HepG2 (cell line): ENCODE measurements around the gene EXOC6B. TPM values are rescaled to one million over a fixed set of nuclear protein-coding genes. Genes with fewer than 3 reads are reported as not detected.

Source experiments
- ATAC-seq: fragments of 200-7000 bp; cut with Tn5 transposase; 3 replicates; pipeline ENCODE4 v1.9.1; 2020; ENCODE audit warnings: mild to moderate bottlenecking, moderate library complexity
- BruUV-seq: library from RNA; stranded (reverse); fragments of 400-500 nt; replicated peaks from 2 replicates; lab custom pipeline; 2021; lab: Mats Ljungman, UMichigan
- CTCF ChIA-PET: fragments of 300-600 bp; formaldehyde crosslinking; extraction: SDS; loops from one replicate; lab custom pipeline; 2021; ENCODE audit warnings: low total read pairs, inconsistent platforms, low intra/inter-chr PET ratio; lab: Yijun Ruan, JAX
- POLR2A ChIA-PET: fragments of 350-600 bp; sonication (Branson Sonifier 250); formaldehyde crosslinking; loops from one replicate; lab custom pipeline; 2020; ENCODE audit warnings: antibody characterized with exemption, inconsistent platforms; lab: Yijun Ruan, JAX
- DNase-seq: peaks from one replicate; pipeline ENCODE4 v3.0.0-alpha.2; 2015; ENCODE audit warnings: low spot score
- FAIRE-seq: peaks from 3 replicates; lab custom pipeline; 2011; peaks lifted over from hg19 to GRCh38; lab: Jason Lieb, UNC
- H2AFZ ChIP-seq: one replicate; pipeline ENCODE4 v1.6.1; 2011; ENCODE audit warnings: low read length, inconsistent platforms
- H3K27ac ChIP-seq: fragments of 300-600 bp; 3 replicates; pipeline ENCODE4 v1.8.0; 2011; ENCODE audit warnings: mixed run types, mild to moderate bottlenecking, mixed read lengths, low read length, inconsistent platforms; ENCODE audit not compliant: insufficient read depth; ENCODE audit errors: extremely low read length
- H3K27me3 ChIP-seq, 2 experiments: fragments of 200-600 bp in 1 of 2; 2 replicates in 1 of 2; 3 replicates in 1 of 2; pipeline versions ENCODE4 v1.6.0 to v1.8.0; 2011; ENCODE audit warnings: low read length in 2 of 2, mild to moderate bottlenecking in 2 of 2, moderate library complexity in 2 of 2, inconsistent platforms in 1 of 2; ENCODE audit not compliant: insufficient read depth in 2 of 2, control insufficient read depth in 1 of 2
- H3K36me3 ChIP-seq, 2 experiments: fragments of 200-600 bp in 1 of 2; replicated peaks in 1 of 2; 2 replicates in 1 of 2; 3 replicates in 1 of 2; pipeline versions ENCODE4 v1.5.1 to v1.8.0; 2011; ENCODE audit warnings: low read length in 2 of 2, inconsistent platforms in 1 of 2; ENCODE audit not compliant: insufficient read depth in 2 of 2, control insufficient read depth in 1 of 2
- H3K4me1 ChIP-seq: 2 replicates; pipeline ENCODE4 v1.5.1; 2012; ENCODE audit warnings: low read length, inconsistent platforms; ENCODE audit not compliant: insufficient read depth
- H3K4me2 ChIP-seq: 2 replicates; pipeline ENCODE4 v1.6.0; 2011; ENCODE audit warnings: low read depth, low read length, inconsistent platforms
- H3K4me3 ChIP-seq, 3 experiments: fragments of 200-600 bp in 1 of 3; sonication (generic), shearing (Covaris generic) in 1 of 3; replicated peaks in 1 of 3; 2 replicates each; pipeline ENCODE4 v1.5.1; 2011 to 2016; ENCODE audit warnings: low read length in 3 of 3, inconsistent platforms in 2 of 3, low read depth in 2 of 3, mild to moderate bottlenecking in 2 of 3, control low read depth in 1 of 3, mixed read lengths in 1 of 3; ENCODE audit not compliant: insufficient read depth in 1 of 3
- H3K79me2 ChIP-seq: one replicate; pipeline ENCODE4 v1.6.1; 2011; ENCODE audit warnings: low read length, inconsistent platforms; ENCODE audit not compliant: insufficient read depth
- H3K9ac ChIP-seq: 2 replicates; pipeline ENCODE4 v1.6.0; 2011; ENCODE audit warnings: mild to moderate bottlenecking, low read depth, low read length, inconsistent platforms; ENCODE audit not compliant: insufficient read depth
- H3K9me3 ChIP-seq: 2 replicates; pipeline ENCODE4 v1.5.1; 2012; ENCODE audit warnings: mild to moderate bottlenecking, low read length
- H4K20me1 ChIP-seq: 2 replicates; pipeline ENCODE4 v1.6.0; 2011; ENCODE audit warnings: inconsistent platforms, mild to moderate bottlenecking, low read length, moderate library complexity; ENCODE audit not compliant: insufficient read depth
- ATAD3A ChIP-seq: sonication (generic); formaldehyde crosslinking; IDR thresholded peaks from 2 replicates; pipeline ENCODE4 v1.4.0; 2020; ENCODE audit warnings: missing genetic modification reagents
- DZIP1 ChIP-seq: sonication (generic); formaldehyde crosslinking; IDR thresholded peaks from 2 replicates; pipeline ENCODE4 v1.5.0; 2020; ENCODE audit warnings: mild to moderate bottlenecking, missing genetic modification reagents
- RERE ChIP-seq: IDR thresholded peaks from 2 replicates; pipeline ENCODE4 v1.6.1; 2016; ENCODE audit warnings: low read depth, missing genetic modification reagents, missing compliant biosample characterization
- SP4 ChIP-seq: sonication (generic); formaldehyde crosslinking; IDR thresholded peaks from 2 replicates; pipeline ENCODE4 v1.8.1; 2023; ENCODE audit warnings: mild to moderate bottlenecking, missing genetic modification reagents
- ZBTB46 ChIP-seq: sonication (generic); formaldehyde crosslinking; IDR thresholded peaks from 2 replicates; pipeline ENCODE4 v1.4.0; 2020; ENCODE audit warnings: mild to moderate bottlenecking, missing genetic modification reagents, borderline replicate concordance
- ZNF274 ChIP-seq: sonication (generic); formaldehyde crosslinking; IDR thresholded peaks from 2 replicates; pipeline ENCODE4 v1.5.1; 2020; ENCODE audit warnings: mild to moderate bottlenecking, missing genetic modification reagents
- ZNF280D ChIP-seq: sonication (generic); formaldehyde crosslinking; IDR thresholded peaks from 2 replicates; pipeline ENCODE4 v1.5.1; 2020; ENCODE audit warnings: mild to moderate bottlenecking, missing genetic modification reagents
- ZNF672 ChIP-seq: sonication (generic); formaldehyde crosslinking; IDR thresholded peaks from 2 replicates; pipeline ENCODE4 v1.8.1; 2022; ENCODE audit warnings: missing genetic modification reagents
- ZSCAN30 ChIP-seq: sonication (generic); formaldehyde crosslinking; IDR thresholded peaks from 2 replicates; pipeline ENCODE4 v1.5.0; 2020; ENCODE audit warnings: mild to moderate bottlenecking, missing genetic modification reagents
- in situ Hi-C: cut with HindIII; loops from 2 replicates; pipeline ENCODE4 v1.10.0; 2017; ENCODE audit warnings: low pct_unique_long_range_greater_than_20kb; ENCODE audit not compliant: extremely low pct_ligation_motif_present
- intact Hi-C: fragments of 100-400 bp; cut with micrococcal nuclease; formaldehyde crosslinking; loops from one replicate; pipeline ENCODE4 v1.10.0; 2022; ENCODE audit not compliant: unreplicated experiment
- polyA plus RNA-seq, 8 experiments: library from polyadenylated mRNA; depleted of rRNA in 3 of 8; stranded (reverse) in 7 of 8; unstranded in 1 of 8; fragments of >200 nt; fragmentation: Illumina TruSeq in 4 of 8; extraction: Trizol in 4 of 8; gene quantifications; 2 replicates each; pipeline versions ENCODE4 v1.2.1 to v1.2.3, GENCODE V29; 2011 to 2016; ENCODE audit warnings: low read depth in 4 of 8, missing spikeins in 1 of 8, mixed read lengths in 1 of 8; ENCODE audit not compliant: insufficient read depth in 1 of 8
- total RNA-seq, 5 experiments: library from RNA; depleted of rRNA; stranded (reverse); fragments of >200 nt; fragmentation: Illumina TruSeq; extraction: Trizol; gene quantifications; 2 replicates each; pipeline ENCODE4 v1.2.3, GENCODE V29; 2016; ENCODE audit warnings: low read depth in 1 of 5

The EXOC6B gene
- total and polyA plus RNA-seq, 2 of the 13 experiments (the other 11 are each of a cell fraction or from before 2014, with no cell fraction given), result 9.1 to 15.9 TPM

GRCh38 chr2:72579591-72580180 lies 246.1 kb downstream of the EXOC6B start (continued):
- no peak for TF ChIP-seq ZBTB46
- TF ChIP-seq, all 625 proteins: peak for 8

- H3K27me3 ChIP-seq, result no peaks in the 10 kb centered on the region
- H3K27ac ChIP-seq, result no peak overlapping the region
- H4K20me1 ChIP-seq, result no peaks in the 10 kb centered on the region
- H3K4me3 ChIP-seq, result no peak overlapping the region
- peaks cover 9% of the 10 kb centered on the region for H3K4me1 ChIP-seq
- no peak for ATAC-seq
- no peak overlapping the region for H2AFZ ChIP-seq
- no peak overlapping the region for H3K9ac ChIP-seq
- H3K9me3 ChIP-seq, result no peaks in the 10 kb centered on the region
- ChIA-PET CTCF (no interaction called here), POLR2A (no interaction called here)
- no peak for DNase-seq
- H3K4me2 ChIP-seq, result no peak overlapping the region
- no TSS peak for BruUV-seq
- no peaks in the 10 kb centered on the region for H3K36me3 ChIP-seq
- intact Hi-C loops (loop anchor here (5.0 kb wide), 1 partner anchor 170 kb away; no protein-coding TSS in a partner anchor), in situ Hi-C loops (loop anchor here (10.0 to 25.0 kb wide), 3 partner anchors 652 to 1032 kb away; no protein-coding TSS in a partner anchor)
- H3K79me2 ChIP-seq, result no peaks in the 10 kb centered on the region
- FAIRE-seq, result no peak
- TF ChIP-seq ZNF672 (CRISPR knock-in tag) (no peak), SP4 (no peak), DZIP1 (no peak), RERE (CRISPR knock-in tag) (no peak), ZNF274 (CRISPR knock-in tag) (no peak), ATAD3A (CRISPR knock-in tag) (no peak), ZSCAN30 (CRISPR knock-in tag) (no peak), ZNF280D (CRISPR knock-in tag) (no peak)
These were observed 249.0 kb downstream of the EXOC6B start for GRCh38 chr2:72576861-72577260.
